Astrocyte of the cerebellum (primary cell): ENCODE measurements around the gene STAT1.
A peak's percentile ranks its signal among the peaks of the same experiment; 100 is the strongest.

Experiments
- DNase-seq: peaks from one replicate; pipeline ENCODE4 v3.0.0-alpha.2; 2011; ENCODE audit warnings: low read depth
- H3K4me3 ChIP-seq: 2 replicates; pipeline ENCODE4 v1.5.1; 2011; ENCODE audit warnings: mild to moderate bottlenecking, low read depth, low read length, moderate library complexity
- CTCF ChIP-seq: IDR thresholded peaks from 2 replicates; pipeline ENCODE4 v1.5.1; 2012; ENCODE audit warnings: low read length, low read depth, moderate library complexity, mild to moderate bottlenecking; ENCODE audit errors: missing control alignments
- in situ Hi-C: cut with HindIII; loops from 2 replicates; pipeline ENCODE4 v1.10.0; 2017; ENCODE audit warnings: low sequenced_read_pairs

The STAT1 gene

GRCh38 chr2:190932514-190932913 lies 81.5 kb downstream of the STAT1 start:
- H3K4me3 ChIP-seq, result no peak overlapping the region
- DNase-seq, result no peak
- no peak for TF ChIP-seq CTCF
- in situ Hi-C loops, result no loop called here

GRCh38 chr2:190930411-190930810 lies 83.6 kb downstream of the STAT1 start:
- in situ Hi-C loops, result no loop called here
- no peak for DNase-seq
- TF ChIP-seq CTCF, result no peak
- no peak overlapping the region for H3K4me3 ChIP-seq

- no peak for DNase-seq
- no peak for TF ChIP-seq CTCF
- H3K4me3 ChIP-seq, result no peak overlapping the region
- in situ Hi-C loops, result no loop called here
Measured at GRCh38 chr2:190929919-190930318, 84.1 kb downstream of the STAT1 start.

- TF ChIP-seq CTCF, result no peak
- in situ Hi-C loops, result no loop called here
- no peak overlapping the region for H3K4me3 ChIP-seq
- peak; percentile 42 for DNase-seq
Measured at GRCh38 chr2:190927301-190927700, 86.7 kb downstream of the STAT1 start.

GRCh38 chr2:190922376-190922775 lies 91.6 kb downstream of the STAT1 start:
- in situ Hi-C loops, result no loop called here
- no peak overlapping the region for H3K4me3 ChIP-seq
- no peak for DNase-seq
- no peak for TF ChIP-seq CTCF

- TF ChIP-seq CTCF, result no peak
- in situ Hi-C loops, result no loop called here
- no peak overlapping the region for H3K4me3 ChIP-seq
- DNase-seq, result no peak
Measured at GRCh38 chr2:190920085-190920484, 93.9 kb downstream of the STAT1 start.
